H1 (cell line): ENCODE results near the gene SLC7A9. TPM values are rescaled to one million over a fixed set of nuclear protein-coding genes. Genes with fewer than 3 reads are reported as not detected.

Experiments used
- ASH2L ChIP-seq: fragments of 200-600, 300-600 bp; sonication (generic); IDR thresholded peaks from one replicate; pipeline ENCODE4 v1.7.1; 2017; ENCODE audit warnings: low read length
- CBX8 ChIP-seq: fragments of 300-800, 300-1000 bp; sonication (generic); IDR thresholded peaks from 2 replicates; pipeline ENCODE4 v1.7.1; 2016; ENCODE audit warnings: low read depth, low read length, borderline replicate concordance
- EP300 ChIP-seq, 2 experiments: IDR thresholded peaks; 1 replicate in 1 of 2; 2 replicates in 1 of 2; pipeline ENCODE4 v1.6.1; 2011 to 2012; ENCODE audit warnings: low read depth in 2 of 2, low read length in 2 of 2, mild to moderate bottlenecking in 2 of 2, borderline replicate concordance in 1 of 2, inconsistent platforms in 1 of 2, moderate library complexity in 1 of 2
- SP4 ChIP-seq: IDR thresholded peaks from 2 replicates; pipeline ENCODE4 v1.6.1; 2012; ENCODE audit warnings: low read length, inconsistent platforms
- polyA plus RNA-seq, 7 experiments: library from polyadenylated mRNA; depleted of rRNA in 3 of 7; stranded (reverse) in 5 of 7; unstranded in 2 of 7; fragments of >200 nt in 5 of 7; fragments of 200-250 nt in 2 of 7; gene quantifications; 1 replicate in 5 of 7; 2 replicates in 1 of 7; 4 replicates in 1 of 7; pipeline versions ENCODE4 v1.2.1 to v1.2.3, GENCODE V29; 2011 to 2013; ENCODE audit warnings: missing spikeins in 2 of 7, mixed read lengths in 2 of 7
- total RNA-seq: library from RNA; stranded (reverse); fragmentation: NEBNext Ultra II Directional; extraction: Animal tissue kit (Norgen Biotek cat#: 25700); gene quantifications from 2 replicates; pipeline ENCODE4 v1.2.1, GENCODE V29; 2021
- TF ChIP-seq, protein P1 (sequence below): fragments of 300-600 bp; sonication (generic); IDR thresholded peaks from 2 replicates; pipeline ENCODE4 v1.7.1; 2012; ENCODE audit warnings: low read length, moderate library complexity, mild to moderate bottlenecking, inconsistent platforms; ENCODE audit not compliant: insufficient replicate concordance

The SLC7A9 gene
- total and polyA plus RNA-seq, 2 of the 8 experiments (the other 6 are each of a cell fraction or from before 2014, with no cell fraction given) = 0.15 TPM; not detected in 1

DNA sequence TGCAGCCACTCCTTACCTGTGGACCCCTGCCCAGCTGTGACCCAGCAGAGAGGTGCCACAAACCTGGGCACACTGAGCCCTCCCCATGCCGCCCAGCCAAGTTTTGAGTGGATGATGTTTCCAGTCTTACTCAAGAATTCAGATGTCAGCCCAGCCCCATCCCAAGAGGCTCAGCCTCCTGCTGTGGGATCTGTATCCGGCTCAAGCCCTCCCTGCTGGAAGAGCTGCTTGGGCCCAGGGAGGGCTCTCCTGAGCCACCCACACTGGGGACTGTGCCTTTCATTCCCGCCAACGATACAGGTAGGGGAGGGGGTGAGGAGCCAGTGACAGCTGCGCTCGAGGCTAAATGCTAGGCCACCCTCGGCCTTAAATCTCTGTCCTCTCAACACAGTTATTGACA is 5.9 kb upstream of the SLC7A9 start (continued):
- TF ChIP-seq, protein P1, sequence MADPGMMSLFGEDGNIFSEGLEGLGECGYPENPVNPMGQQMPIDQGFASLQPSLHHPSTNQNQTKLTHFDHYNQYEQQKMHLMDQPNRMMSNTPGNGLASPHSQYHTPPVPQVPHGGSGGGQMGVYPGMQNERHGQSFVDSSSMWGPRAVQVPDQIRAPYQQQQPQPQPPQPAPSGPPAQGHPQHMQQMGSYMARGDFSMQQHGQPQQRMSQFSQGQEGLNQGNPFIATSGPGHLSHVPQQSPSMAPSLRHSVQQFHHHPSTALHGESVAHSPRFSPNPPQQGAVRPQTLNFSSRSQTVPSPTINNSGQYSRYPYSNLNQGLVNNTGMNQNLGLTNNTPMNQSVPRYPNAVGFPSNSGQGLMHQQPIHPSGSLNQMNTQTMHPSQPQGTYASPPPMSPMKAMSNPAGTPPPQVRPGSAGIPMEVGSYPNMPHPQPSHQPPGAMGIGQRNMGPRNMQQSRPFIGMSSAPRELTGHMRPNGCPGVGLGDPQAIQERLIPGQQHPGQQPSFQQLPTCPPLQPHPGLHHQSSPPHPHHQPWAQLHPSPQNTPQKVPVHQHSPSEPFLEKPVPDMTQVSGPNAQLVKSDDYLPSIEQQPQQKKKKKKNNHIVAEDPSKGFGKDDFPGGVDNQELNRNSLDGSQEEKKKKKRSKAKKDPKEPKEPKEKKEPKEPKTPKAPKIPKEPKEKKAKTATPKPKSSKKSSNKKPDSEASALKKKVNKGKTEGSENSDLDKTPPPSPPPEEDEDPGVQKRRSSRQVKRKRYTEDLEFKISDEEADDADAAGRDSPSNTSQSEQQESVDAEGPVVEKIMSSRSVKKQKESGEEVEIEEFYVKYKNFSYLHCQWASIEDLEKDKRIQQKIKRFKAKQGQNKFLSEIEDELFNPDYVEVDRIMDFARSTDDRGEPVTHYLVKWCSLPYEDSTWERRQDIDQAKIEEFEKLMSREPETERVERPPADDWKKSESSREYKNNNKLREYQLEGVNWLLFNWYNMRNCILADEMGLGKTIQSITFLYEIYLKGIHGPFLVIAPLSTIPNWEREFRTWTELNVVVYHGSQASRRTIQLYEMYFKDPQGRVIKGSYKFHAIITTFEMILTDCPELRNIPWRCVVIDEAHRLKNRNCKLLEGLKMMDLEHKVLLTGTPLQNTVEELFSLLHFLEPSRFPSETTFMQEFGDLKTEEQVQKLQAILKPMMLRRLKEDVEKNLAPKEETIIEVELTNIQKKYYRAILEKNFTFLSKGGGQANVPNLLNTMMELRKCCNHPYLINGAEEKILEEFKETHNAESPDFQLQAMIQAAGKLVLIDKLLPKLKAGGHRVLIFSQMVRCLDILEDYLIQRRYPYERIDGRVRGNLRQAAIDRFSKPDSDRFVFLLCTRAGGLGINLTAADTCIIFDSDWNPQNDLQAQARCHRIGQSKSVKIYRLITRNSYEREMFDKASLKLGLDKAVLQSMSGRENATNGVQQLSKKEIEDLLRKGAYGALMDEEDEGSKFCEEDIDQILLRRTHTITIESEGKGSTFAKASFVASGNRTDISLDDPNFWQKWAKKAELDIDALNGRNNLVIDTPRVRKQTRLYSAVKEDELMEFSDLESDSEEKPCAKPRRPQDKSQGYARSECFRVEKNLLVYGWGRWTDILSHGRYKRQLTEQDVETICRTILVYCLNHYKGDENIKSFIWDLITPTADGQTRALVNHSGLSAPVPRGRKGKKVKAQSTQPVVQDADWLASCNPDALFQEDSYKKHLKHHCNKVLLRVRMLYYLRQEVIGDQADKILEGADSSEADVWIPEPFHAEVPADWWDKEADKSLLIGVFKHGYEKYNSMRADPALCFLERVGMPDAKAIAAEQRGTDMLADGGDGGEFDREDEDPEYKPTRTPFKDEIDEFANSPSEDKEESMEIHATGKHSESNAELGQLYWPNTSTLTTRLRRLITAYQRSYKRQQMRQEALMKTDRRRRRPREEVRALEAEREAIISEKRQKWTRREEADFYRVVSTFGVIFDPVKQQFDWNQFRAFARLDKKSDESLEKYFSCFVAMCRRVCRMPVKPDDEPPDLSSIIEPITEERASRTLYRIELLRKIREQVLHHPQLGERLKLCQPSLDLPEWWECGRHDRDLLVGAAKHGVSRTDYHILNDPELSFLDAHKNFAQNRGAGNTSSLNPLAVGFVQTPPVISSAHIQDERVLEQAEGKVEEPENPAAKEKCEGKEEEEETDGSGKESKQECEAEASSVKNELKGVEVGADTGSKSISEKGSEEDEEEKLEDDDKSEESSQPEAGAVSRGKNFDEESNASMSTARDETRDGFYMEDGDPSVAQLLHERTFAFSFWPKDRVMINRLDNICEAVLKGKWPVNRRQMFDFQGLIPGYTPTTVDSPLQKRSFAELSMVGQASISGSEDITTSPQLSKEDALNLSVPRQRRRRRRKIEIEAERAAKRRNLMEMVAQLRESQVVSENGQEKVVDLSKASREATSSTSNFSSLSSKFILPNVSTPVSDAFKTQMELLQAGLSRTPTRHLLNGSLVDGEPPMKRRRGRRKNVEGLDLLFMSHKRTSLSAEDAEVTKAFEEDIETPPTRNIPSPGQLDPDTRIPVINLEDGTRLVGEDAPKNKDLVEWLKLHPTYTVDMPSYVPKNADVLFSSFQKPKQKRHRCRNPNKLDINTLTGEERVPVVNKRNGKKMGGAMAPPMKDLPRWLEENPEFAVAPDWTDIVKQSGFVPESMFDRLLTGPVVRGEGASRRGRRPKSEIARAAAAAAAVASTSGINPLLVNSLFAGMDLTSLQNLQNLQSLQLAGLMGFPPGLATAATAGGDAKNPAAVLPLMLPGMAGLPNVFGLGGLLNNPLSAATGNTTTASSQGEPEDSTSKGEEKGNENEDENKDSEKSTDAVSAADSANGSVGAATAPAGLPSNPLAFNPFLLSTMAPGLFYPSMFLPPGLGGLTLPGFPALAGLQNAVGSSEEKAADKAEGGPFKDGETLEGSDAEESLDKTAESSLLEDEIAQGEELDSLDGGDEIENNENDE = no peak
- TF ChIP-seq ASH2L (no peak), EP300 (IDR thresholded peaks at IDR 0.05; ENCODE audit: borderline replicate concordance in 1 of 2, low read depth in 2 of 2, low read length in 2 of 2) (no peak), SP4 (no peak), CBX8 (no peak)
